GM23338 (cell line): ENCODE data around the gene ZNF420.

ENCODE experiments used
- CTCF ChIP-seq, 2 experiments: fragments of 200-600 bp in 1 of 2; sonication (generic) in 1 of 2; conservative IDR thresholded peaks; 2 replicates each; pipeline versions ENCODE4 v1.5.1 to v1.6.1; 2016 to 2017; ENCODE audit warnings: antibody characterized with exemption in 2 of 2, low read depth in 2 of 2, mild to moderate bottlenecking in 2 of 2, moderate library complexity in 1 of 2
- EZH2 ChIP-seq: fragments of 200-600 bp; sonication (generic); IDR thresholded peaks from one replicate; pipeline ENCODE4 v1.8.0; 2017; ENCODE audit warnings: antibody characterized with exemption, mild to moderate bottlenecking, low read depth; ENCODE audit not compliant: unreplicated experiment
- JUNB ChIP-seq: IDR thresholded peaks from one replicate; pipeline ENCODE4 v1.6.1; 2016; ENCODE audit warnings: antibody characterized with exemption; ENCODE audit not compliant: unreplicated experiment

DNA sequence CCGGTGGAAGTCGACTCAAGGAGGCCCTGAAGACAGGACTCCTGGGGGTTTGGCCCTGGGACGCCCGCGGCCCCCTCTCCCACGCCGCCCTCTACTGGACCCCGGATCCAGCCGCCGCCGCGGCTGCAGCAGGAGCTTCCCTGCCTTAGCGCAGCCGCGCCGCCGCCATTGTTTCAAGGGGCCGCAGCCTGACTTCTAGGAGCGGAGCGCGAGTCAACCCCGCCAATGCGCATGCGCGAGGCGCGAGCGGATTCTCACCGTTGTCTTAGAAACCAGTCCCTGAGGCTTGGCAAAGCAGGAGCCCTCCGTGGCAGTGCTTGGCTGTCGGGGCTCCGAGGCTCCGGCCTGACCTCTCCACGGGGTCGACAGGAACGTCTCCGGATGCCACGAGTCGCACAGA is 19.1 kb upstream of the ZNF420 start:
- TF ChIP-seq CTCF (conservative IDR thresholded peaks at IDR 0.05; ENCODE audit: low read depth in 2 of 2) (no peak; a peak in 1 of 4 replicates), EZH2 (no peak), JUNB (no peak)
